Measurements from ENCODE around the gene WDR27. TPM values are rescaled to one million over a fixed set of nuclear protein-coding genes. Genes with fewer than 3 reads are reported as not detected.

WDR27 gene
- total RNA-seq, 2 experiments from 2014 or later = 34.3 to 36.2 TPM

DNA sequence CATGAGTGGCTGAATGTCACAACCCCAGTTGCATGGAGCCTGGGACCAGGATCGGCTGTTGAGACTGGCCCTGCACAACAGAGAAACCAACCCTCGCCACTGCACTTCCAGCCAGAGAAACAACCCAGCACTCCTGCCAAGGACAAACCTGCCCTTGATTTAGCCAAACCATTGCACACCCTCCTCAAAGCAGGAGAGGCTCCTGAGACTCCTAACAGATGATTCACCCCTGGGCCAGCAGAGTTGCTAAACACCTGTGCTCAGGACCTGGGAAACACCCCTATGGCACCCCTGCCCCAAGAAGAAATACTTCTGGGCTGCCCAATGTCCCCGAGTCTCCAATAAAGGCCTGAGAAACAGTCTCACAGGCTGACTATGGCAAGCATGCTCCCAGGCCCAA, 17.8 kb downstream of the WDR27 start:
- ChIA-PET POLR2A (no interaction called here), CTCF (no interaction called here)
- peaks cover 17% of the 10 kb centered on the region for H3K9me3 Mint-ChIP-seq (ENCODE audit: low read depth)
- intact Hi-C loops (cut with DNase I, micrococcal nuclease) = no loop called here
- no peak overlapping the region for H3K4me3 Mint-ChIP-seq
- no peaks in the 10 kb centered on the region for H3K27me3 Mint-ChIP-seq
- no peak overlapping the region for H3K27ac Mint-ChIP-seq
- no peak for DNase-seq
- peaks cover 4% of the 10 kb centered on the region for H3K4me1 Mint-ChIP-seq
- no peak for ATAC-seq
- H3K36me3 Mint-ChIP-seq (ENCODE audit: low read depth) = peaks cover 67% of the 10 kb centered on the region

DNA sequence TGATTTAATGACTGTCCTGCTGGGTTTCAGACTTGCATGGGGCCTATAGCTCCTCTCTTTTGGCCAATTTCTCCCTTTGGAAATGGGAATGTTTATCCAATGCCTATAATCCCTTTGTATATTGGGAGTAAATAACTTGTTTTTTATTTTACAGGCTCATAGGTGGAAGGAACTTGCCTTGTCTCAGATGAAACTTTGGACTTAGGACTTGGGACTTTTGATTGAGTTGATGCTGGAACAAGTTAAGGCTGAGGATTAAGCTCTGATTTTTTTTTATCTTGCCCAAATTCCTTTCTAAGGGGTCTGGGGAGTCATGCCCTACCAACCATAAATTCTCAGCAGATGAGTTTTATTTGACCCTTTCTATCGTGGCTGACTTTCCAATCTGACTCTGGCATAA, 23.5 kb downstream of the WDR27 start:
- DNase-seq (no peak), ATAC-seq (no peak)
- no peak overlapping the region for H3K27ac Mint-ChIP-seq
- peaks cover 1% of the 10 kb centered on the region for H3K4me1 Mint-ChIP-seq
- H3K4me3 Mint-ChIP-seq = no peak overlapping the region
- ChIA-PET POLR2A (no interaction called here), CTCF (no interaction called here)
- intact Hi-C loops (cut with DNase I, micrococcal nuclease) = no loop called here
- no peaks in the 10 kb centered on the region for H3K27me3 Mint-ChIP-seq
- H3K36me3 Mint-ChIP-seq (ENCODE audit: low read depth) = peaks cover 45% of the 10 kb centered on the region
- H3K9me3 Mint-ChIP-seq (ENCODE audit: low read depth) = no peaks in the 10 kb centered on the region

DNA sequence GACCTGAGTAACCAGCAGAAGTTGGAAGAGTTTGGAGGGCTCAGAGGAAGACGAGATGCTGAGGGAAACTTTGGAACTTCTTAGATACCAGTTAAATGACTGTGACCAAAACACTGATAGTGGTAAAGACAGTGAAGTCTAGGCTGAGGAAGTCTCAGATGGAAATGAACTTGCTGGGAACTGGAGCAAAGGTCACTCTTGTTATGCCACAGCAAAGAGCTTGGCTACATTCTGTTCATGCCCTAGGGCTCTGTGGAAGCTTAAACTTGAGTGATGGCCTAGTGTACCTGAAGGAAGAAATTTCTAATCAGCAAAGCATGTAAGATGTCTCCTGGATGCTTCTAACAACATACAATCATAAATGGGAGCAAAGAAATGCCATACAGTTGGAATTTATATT, 24.7 kb downstream of the WDR27 start:
- no peaks in the 10 kb centered on the region for H3K9me3 Mint-ChIP-seq (ENCODE audit: low read depth)
- H3K36me3 Mint-ChIP-seq (ENCODE audit: low read depth) = peaks cover 36% of the 10 kb centered on the region
- intact Hi-C loops (cut with DNase I, micrococcal nuclease) = no loop called here
- H3K4me1 Mint-ChIP-seq = no peaks in the 10 kb centered on the region
- H3K27ac Mint-ChIP-seq = no peak overlapping the region
- ATAC-seq (no peak), DNase-seq (no peak)
- ChIA-PET POLR2A (no interaction called here), CTCF (interaction anchor here (0.6 kb wide), 1 partner anchor 18 kb away, joined by 4 read pairs; no protein-coding TSS in a partner anchor)
- no peak overlapping the region for H3K4me3 Mint-ChIP-seq
- H3K27me3 Mint-ChIP-seq = no peaks in the 10 kb centered on the region

DNA sequence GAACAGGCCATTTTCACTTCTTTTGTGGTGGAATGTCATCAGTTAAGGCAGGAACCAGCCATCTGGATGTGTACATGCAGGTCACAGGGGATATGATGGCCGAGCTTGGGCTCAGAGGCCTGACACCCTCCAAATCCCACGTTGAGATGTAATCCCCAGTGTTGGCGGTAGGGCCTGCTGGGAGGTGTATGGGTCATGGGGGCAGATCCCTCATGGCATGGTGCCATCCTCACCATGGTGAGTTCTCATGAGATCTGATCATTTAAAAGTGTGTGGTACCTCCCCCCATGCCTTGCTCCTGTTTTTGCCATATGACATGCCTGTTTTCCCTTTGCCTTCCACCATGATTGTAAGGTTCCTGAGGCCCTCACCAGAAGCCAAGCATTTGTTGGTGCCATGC, 26.8 kb downstream of the WDR27 start:
- no peaks in the 10 kb centered on the region for H3K27me3 Mint-ChIP-seq
- ATAC-seq (no peak), DNase-seq (no peak)
- no peak overlapping the region for H3K27ac Mint-ChIP-seq
- H3K36me3 Mint-ChIP-seq (ENCODE audit: low read depth) = peaks cover 26% of the 10 kb centered on the region
- ChIA-PET CTCF (no interaction called here), POLR2A (no interaction called here)
- H3K9me3 Mint-ChIP-seq (ENCODE audit: low read depth) = no peaks in the 10 kb centered on the region
- H3K4me3 Mint-ChIP-seq = no peak overlapping the region
- intact Hi-C loops (cut with DNase I, micrococcal nuclease) = no loop called here
- H3K4me1 Mint-ChIP-seq = peaks cover 3% of the 10 kb centered on the region

DNA sequence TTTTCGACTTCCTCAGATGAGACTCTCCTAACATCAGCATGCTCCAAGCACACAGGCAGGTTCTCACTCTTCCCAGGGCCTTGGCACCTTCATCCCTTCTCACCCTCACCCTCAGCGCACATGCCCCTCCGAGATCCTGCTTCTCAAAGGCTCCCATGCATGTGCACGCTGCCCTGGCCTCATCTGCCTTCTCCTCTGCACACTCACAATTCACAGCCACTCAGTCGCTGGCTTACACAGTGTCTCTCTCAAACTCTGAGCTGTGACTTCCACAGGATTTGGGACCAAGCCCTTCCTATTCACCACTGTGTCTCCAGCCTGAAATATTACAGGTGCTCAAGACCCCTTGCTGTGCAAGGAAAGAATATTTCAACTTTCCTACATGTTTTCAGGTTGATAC, 30.3 kb downstream of the WDR27 start:
- Mint-ChIP-seq H3K27ac (no peak overlapping the region), H3K36me3 (ENCODE audit: low read depth) (peaks cover 20% of the 10 kb centered on the region), H3K4me1 (peaks cover 11% of the 10 kb centered on the region), H3K4me3 (no peak overlapping the region), H3K9me3 (ENCODE audit: low read depth) (no peaks in the 10 kb centered on the region), H3K27me3 (no peaks in the 10 kb centered on the region)
- DNase-seq (no peak), ATAC-seq (no peak)
- ChIA-PET POLR2A (no interaction called here), CTCF (no interaction called here)
- intact Hi-C loops (cut with DNase I, micrococcal nuclease) = no loop called here

DNA sequence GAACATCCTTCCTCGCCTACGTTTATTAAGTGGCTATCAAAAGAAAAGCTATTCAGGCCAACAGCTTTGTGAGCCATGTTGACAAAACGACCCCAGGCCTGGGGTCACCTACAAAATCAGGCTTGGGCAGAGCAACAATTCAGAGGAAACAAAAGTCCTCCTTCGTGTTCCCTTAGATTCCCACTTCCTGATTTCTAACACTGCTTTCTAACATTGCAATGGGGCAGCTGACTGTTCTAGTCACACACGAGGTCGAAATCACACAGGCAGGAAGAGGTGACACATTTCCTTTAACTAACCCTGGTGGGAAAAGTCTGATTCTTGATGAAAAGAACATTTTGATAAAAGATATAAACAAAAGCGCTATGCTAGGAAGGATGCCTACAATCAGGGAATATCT, 31.9 kb downstream of the WDR27 start:
- no peak overlapping the region for H3K4me3 Mint-ChIP-seq
- H3K9me3 Mint-ChIP-seq (ENCODE audit: low read depth) = no peaks in the 10 kb centered on the region
- no peak for DNase-seq
- peak overlapping the region; percentile 29 for H3K27ac Mint-ChIP-seq
- CTCF ChIA-PET = no interaction called here
- intact Hi-C loops (cut with DNase I, micrococcal nuclease) = no loop called here
- POLR2A ChIA-PET = no interaction called here
- peak; percentile 42 for ATAC-seq
- H3K27me3 Mint-ChIP-seq = no peaks in the 10 kb centered on the region
- H3K4me1 Mint-ChIP-seq = peaks cover 11% of the 10 kb centered on the region
- H3K36me3 Mint-ChIP-seq (ENCODE audit: low read depth) = peaks cover 15% of the 10 kb centered on the region

DNA sequence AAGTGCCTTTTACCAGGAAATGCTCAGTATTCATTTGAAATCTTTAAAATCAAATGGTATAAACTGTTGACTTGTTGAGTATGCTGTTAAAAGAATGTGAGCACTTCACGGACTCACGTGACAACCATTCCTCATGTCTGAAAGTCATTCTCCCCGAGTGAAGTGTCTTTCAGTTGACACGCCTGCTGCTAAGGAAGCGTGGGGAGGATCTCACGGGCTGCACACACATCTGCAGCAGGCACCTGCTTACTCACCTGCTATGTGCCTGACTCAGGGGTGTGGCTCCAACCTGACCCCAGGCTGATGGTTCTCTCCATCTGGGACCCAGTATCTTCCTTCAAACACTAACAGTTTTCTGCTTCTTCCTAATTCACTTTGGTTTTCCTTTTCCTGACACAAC, 32.7 kb downstream of the WDR27 start:
- H3K4me3 Mint-ChIP-seq = no peak overlapping the region
- peaks cover 11% of the 10 kb centered on the region for H3K4me1 Mint-ChIP-seq
- DNase-seq (no peak), ATAC-seq (no peak)
- intact Hi-C loops (cut with DNase I, micrococcal nuclease) = no loop called here
- ChIA-PET CTCF (no interaction called here), POLR2A (no interaction called here)
- H3K9me3 Mint-ChIP-seq (ENCODE audit: low read depth) = no peaks in the 10 kb centered on the region
- H3K27me3 Mint-ChIP-seq = no peaks in the 10 kb centered on the region
- peak overlapping the region; percentile 29 for H3K27ac Mint-ChIP-seq
- peaks cover 12% of the 10 kb centered on the region for H3K36me3 Mint-ChIP-seq (ENCODE audit: low read depth)

DNA sequence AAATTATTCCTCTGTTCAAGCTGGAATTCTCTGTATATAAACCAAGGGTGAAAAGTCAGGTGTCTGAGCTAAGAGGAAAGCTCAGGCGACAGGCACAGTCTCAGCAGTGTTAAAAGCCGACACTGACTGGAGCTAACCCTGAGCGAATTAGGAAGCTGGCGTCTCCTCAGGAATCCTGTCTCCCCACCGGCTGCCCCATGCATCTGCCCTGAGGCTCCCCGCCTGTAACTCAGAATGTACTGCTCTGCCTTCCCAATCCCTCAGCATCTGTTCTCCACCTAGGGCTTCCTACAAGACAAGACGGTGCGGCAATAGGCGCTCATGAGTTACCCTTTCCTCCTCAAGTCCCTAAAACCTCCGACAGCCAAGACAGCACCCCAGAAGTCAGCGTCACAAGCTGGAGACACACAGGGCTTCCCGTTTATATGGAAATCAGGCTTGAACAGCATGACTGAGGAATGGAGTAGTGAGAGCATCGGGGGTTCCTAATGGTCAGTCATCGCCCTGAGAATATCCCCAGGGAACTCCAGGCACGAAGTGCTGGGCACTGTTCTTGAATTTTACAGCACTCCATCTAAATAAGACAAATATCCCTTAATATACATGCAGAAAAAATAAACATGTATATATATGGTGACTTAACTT, 33.5 kb downstream of the WDR27 start:
- no peaks in the 10 kb centered on the region for H3K9me3 Mint-ChIP-seq (ENCODE audit: low read depth)
- DNase-seq = no peak
- peaks cover 11% of the 10 kb centered on the region for H3K4me1 Mint-ChIP-seq
- no peak overlapping the region for H3K4me3 Mint-ChIP-seq
- ATAC-seq = no peak
- intact Hi-C loops (cut with DNase I, micrococcal nuclease) = no loop called here
- H3K27me3 Mint-ChIP-seq = no peaks in the 10 kb centered on the region
- ChIA-PET CTCF (no interaction called here), POLR2A (no interaction called here)
- no peak overlapping the region for H3K27ac Mint-ChIP-seq
- peaks cover 18% of the 10 kb centered on the region for H3K36me3 Mint-ChIP-seq (ENCODE audit: low read depth)

DNA sequence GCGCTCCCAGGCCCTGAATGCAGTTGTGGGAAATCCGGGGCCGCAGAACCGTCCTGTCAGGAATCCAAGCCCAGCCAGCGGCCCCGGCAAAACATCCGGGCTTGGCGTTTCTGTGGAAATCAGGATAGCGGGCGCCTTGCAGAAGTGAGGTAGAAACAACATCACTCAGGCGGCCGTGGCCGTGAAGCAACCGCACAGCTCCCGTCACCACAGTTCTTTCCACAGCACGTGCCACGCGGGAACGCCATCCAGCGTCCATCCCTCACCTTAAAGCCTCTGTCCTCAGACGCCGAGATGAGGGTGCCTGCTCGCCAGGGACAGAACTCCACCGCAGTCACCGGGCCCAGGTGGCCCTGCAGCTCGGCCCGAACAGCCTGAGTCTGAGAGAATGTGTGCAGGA, 34.1 kb downstream of the WDR27 start:
- Mint-ChIP-seq H3K27me3 (no peaks in the 10 kb centered on the region), H3K36me3 (ENCODE audit: low read depth) (peaks cover 24% of the 10 kb centered on the region), H3K27ac (no peak overlapping the region), H3K4me1 (peaks cover 11% of the 10 kb centered on the region), H3K9me3 (ENCODE audit: low read depth) (no peaks in the 10 kb centered on the region), H3K4me3 (no peak overlapping the region)
- CTCF ChIA-PET = no interaction called here
- intact Hi-C loops (cut with DNase I, micrococcal nuclease) = no loop called here
- POLR2A ChIA-PET = no interaction called here
- ATAC-seq (no peak), DNase-seq (no peak)

DNA sequence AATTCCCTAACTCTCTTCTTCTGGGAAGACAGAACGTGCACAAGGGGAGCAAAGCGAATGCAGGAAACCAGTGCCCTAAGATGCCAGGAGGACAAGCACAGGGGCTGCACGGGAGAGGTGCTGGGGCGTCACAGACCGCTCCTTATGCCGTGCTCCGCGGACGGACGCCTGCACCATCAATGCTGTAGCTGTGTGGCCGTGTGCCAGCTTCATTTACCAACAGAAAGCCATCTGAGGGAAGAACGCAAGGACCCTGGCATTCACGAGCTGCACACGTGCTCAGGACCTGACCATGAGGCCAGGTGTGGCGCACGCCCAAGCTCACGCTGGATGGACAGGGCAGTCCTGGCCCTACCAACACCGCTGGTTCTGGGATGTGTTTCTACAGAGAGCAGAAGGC, 35.4 kb downstream of the WDR27 start:
- Mint-ChIP-seq H3K9me3 (ENCODE audit: low read depth) (no peaks in the 10 kb centered on the region), H3K27me3 (no peaks in the 10 kb centered on the region), H3K4me3 (no peak overlapping the region), H3K36me3 (ENCODE audit: low read depth) (peaks cover 24% of the 10 kb centered on the region), H3K27ac (no peak overlapping the region), H3K4me1 (peaks cover 11% of the 10 kb centered on the region)
- ChIA-PET POLR2A (no interaction called here), CTCF (no interaction called here)
- intact Hi-C loops (cut with DNase I, micrococcal nuclease) = no loop called here
- no peak for ATAC-seq
- no peak for DNase-seq

DNA sequence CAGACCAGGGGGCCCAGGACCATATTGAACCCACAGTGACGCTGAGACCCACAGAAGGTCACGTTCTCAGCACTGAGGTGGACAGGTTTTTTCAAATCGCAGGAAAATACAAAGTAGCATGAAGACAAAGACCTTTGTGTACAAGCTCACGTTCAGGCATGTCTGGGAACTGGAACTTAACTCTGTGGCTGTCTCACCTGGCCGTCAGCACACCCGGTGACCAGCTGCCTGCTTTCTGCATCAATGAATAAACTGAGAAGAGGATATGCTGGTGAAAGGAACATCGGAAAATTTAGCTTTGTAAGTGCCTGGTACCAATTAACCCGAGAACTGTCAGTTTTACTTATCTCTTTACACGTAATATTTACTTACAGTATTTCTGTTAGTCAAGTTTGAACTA, 36.5 kb downstream of the WDR27 start:
- ChIA-PET POLR2A (no interaction called here), CTCF (no interaction called here)
- no peak for ATAC-seq
- H3K27me3 Mint-ChIP-seq = no peaks in the 10 kb centered on the region
- no peak for DNase-seq
- H3K36me3 Mint-ChIP-seq (ENCODE audit: low read depth) = peaks cover 25% of the 10 kb centered on the region
- peaks cover 9% of the 10 kb centered on the region for H3K4me1 Mint-ChIP-seq
- intact Hi-C loops (cut with DNase I, micrococcal nuclease) = no loop called here
- no peak overlapping the region for H3K4me3 Mint-ChIP-seq
- H3K9me3 Mint-ChIP-seq (ENCODE audit: low read depth) = no peaks in the 10 kb centered on the region
- H3K27ac Mint-ChIP-seq = no peak overlapping the region

DNA sequence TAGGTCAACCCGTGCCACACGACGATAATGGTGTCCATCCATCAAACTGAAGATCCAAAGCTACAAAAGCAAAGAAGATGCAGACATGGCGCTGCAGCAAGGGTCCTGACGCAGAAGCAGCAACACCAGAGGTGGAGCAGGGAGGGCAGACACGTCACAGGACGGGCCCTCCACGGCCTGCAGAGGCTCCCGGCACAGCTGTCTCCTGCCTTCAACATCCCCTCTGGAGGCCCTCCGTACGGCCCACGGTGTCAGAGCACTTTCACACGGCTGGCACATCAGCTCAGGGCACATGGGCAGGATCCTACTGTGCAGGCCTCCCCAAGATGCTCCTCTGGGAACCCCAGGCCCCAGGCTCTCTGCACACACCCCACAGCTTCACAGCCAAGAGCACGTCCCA, 37.6 kb downstream of the WDR27 start:
- ChIA-PET POLR2A (no interaction called here), CTCF (no interaction called here)
- H3K4me3 Mint-ChIP-seq = no peak overlapping the region
- H3K27ac Mint-ChIP-seq = no peak overlapping the region
- H3K9me3 Mint-ChIP-seq (ENCODE audit: low read depth) = no peaks in the 10 kb centered on the region
- no peaks in the 10 kb centered on the region for H3K27me3 Mint-ChIP-seq
- peaks cover under 1% of the 10 kb centered on the region for H3K4me1 Mint-ChIP-seq
- intact Hi-C loops (cut with DNase I, micrococcal nuclease) = no loop called here
- peaks cover 25% of the 10 kb centered on the region for H3K36me3 Mint-ChIP-seq (ENCODE audit: low read depth)
- DNase-seq (no peak), ATAC-seq (no peak)

DNA sequence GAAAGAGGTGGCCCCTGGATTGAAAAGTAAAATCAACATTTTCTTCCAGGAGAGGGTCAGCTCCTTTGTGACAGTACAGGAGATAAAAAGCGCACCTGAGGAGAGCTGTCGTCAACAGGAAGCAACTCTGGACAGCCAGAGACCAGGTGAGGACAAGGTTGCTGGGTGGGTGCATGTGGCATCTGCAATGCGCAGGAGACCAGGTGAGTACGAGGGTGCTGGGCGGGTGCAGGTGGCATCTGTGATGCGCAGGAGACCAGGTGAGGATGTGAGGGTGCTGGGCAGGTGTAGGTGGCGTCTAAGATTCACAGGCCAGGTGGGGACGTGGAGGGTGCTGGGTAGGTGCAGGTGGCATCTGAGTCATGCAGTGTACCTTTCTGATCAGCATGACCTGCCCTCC, 38.4 kb downstream of the WDR27 start:
- intact Hi-C loops (cut with DNase I, micrococcal nuclease) = no loop called here

More for the DNA sequence above, 38.4 kb downstream of the WDR27 start:
- Mint-ChIP-seq H3K4me3 (no peak overlapping the region), H3K36me3 (ENCODE audit: low read depth) (peaks cover 25% of the 10 kb centered on the region), H3K27me3 (no peaks in the 10 kb centered on the region), H3K27ac (no peak overlapping the region), H3K4me1 (no peaks in the 10 kb centered on the region), H3K9me3 (ENCODE audit: low read depth) (no peaks in the 10 kb centered on the region)
- CTCF ChIA-PET = no interaction called here
- POLR2A ChIA-PET = no interaction called here
- ATAC-seq (no peak), DNase-seq (no peak)
